Testis (tissue), 2 donors: Measurements from ENCODE around the gene TNFRSF9.

Experiments
- POLR2A ChIP-seq: fragments of 450-650 bp; IDR thresholded peaks from one replicate; pipeline ENCODE4 v1.6.1; 2017; ENCODE audit warnings: antibody characterized with exemption, mild to moderate bottlenecking, moderate library complexity
- TF ChIP-seq, protein P1 (sequence below), 3 experiments: fragments of 450-650 bp in 2 of 3; fragments of 200-600 bp in 1 of 3; sonication (generic) in 1 of 3; IDR thresholded peaks; one replicate each; pipeline ENCODE4 v1.5.1; 2016 to 2019; ENCODE audit warnings: antibody characterized with exemption in 3 of 3, mild to moderate bottlenecking in 2 of 3, moderate library complexity in 1 of 3

GRCh38 chr1:7961216-7962013 lies 20.8 kb upstream of the TNFRSF9 start, which contains the start of gene PARK7:
- TF ChIP-seq, protein P1, sequence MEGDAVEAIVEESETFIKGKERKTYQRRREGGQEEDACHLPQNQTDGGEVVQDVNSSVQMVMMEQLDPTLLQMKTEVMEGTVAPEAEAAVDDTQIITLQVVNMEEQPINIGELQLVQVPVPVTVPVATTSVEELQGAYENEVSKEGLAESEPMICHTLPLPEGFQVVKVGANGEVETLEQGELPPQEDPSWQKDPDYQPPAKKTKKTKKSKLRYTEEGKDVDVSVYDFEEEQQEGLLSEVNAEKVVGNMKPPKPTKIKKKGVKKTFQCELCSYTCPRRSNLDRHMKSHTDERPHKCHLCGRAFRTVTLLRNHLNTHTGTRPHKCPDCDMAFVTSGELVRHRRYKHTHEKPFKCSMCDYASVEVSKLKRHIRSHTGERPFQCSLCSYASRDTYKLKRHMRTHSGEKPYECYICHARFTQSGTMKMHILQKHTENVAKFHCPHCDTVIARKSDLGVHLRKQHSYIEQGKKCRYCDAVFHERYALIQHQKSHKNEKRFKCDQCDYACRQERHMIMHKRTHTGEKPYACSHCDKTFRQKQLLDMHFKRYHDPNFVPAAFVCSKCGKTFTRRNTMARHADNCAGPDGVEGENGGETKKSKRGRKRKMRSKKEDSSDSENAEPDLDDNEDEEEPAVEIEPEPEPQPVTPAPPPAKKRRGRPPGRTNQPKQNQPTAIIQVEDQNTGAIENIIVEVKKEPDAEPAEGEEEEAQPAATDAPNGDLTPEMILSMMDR (IDR thresholded peaks at IDR 0.05): peak in 2 of 3 experiments; percentile 23 to 59
- peak; percentile 52 for TF ChIP-seq POLR2A
